Measurements from ENCODE around the gene EFCAB6.

GRCh38 chr22:43747058-43747457 is 65.0 kb downstream of the EFCAB6 start:
- TF ChIP-seq CTCF (IDR thresholded peaks at IDR 0.05; ENCODE audit: low read length) = no peak
- TF ChIP-seq EZH2 (IDR thresholded peaks at IDR 0.05; ENCODE audit: borderline replicate concordance, low read length) = no peak
